Measurements from ENCODE around the gene CRIP2. TPM values are rescaled to one million over a fixed set of nuclear protein-coding genes. Genes with fewer than 3 reads are reported as not detected.

The CRIP2 gene
- total and polyA plus RNA-seq, 2 experiments from 2014 or later, result 3.4 to 9.6 TPM

DNA sequence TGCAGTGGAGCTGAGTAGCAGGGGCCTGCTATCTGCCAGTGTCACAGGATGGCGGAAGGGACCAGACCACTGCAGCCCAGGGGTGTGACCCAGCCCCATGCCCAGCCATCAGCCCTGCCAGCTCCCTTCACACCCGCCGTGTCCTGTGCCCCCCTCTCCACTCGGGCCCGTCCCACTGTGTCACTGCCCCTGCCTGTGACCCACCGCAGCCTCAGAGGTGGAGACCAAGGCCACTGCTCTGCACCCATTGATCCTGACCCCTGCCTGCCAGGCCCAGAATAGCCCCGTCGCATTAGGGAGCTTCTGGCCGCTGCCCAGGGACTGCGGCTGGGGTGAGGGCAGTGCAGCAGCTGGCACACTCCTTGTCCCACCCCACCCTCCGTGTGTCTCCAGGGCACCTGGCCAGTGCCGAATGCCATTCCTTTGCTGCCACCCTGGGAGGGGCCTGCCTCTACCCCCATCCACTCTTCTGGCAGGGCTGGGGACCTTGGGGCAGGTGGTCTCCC, 2.1 kb upstream of the CRIP2 start:
- no peaks in the 10 kb centered on the region for H3K36me3 ChIP-seq (ENCODE audit: insufficient read depth)
- H4K20me1 ChIP-seq (replicated peaks; ENCODE audit: insufficient read depth), result no peaks in the 10 kb centered on the region; the same call in 1 of the 2 replicates
- H3K4me1 Mint-ChIP-seq, result peaks cover 8% of the 10 kb centered on the region
- no peaks in the 10 kb centered on the region for H3K79me2 ChIP-seq (replicated peaks; ENCODE audit: insufficient read depth)
- no peak overlapping the region for H3K4me3 Mint-ChIP-seq
- ATAC-seq, result no peak
- H3K27me3 ChIP-seq (ENCODE audit: insufficient read depth), result peaks cover 29% of the 10 kb centered on the region
- H3K27me3 Mint-ChIP-seq (ENCODE audit: insufficient read depth, low read depth, poor library complexity), result peaks cover 33% of the 10 kb centered on the region
- no peaks in the 10 kb centered on the region for H3K36me3 Mint-ChIP-seq (ENCODE audit: low read depth)
- DNase-seq (ENCODE audit: low spot score), result no peak
- H3K4me1 ChIP-seq (ENCODE audit: insufficient read depth), result peaks cover 18% of the 10 kb centered on the region; the same call in 1 of the 2 replicates
- no peak overlapping the region for H2AFZ ChIP-seq
- TF ChIP-seq, protein P1, sequence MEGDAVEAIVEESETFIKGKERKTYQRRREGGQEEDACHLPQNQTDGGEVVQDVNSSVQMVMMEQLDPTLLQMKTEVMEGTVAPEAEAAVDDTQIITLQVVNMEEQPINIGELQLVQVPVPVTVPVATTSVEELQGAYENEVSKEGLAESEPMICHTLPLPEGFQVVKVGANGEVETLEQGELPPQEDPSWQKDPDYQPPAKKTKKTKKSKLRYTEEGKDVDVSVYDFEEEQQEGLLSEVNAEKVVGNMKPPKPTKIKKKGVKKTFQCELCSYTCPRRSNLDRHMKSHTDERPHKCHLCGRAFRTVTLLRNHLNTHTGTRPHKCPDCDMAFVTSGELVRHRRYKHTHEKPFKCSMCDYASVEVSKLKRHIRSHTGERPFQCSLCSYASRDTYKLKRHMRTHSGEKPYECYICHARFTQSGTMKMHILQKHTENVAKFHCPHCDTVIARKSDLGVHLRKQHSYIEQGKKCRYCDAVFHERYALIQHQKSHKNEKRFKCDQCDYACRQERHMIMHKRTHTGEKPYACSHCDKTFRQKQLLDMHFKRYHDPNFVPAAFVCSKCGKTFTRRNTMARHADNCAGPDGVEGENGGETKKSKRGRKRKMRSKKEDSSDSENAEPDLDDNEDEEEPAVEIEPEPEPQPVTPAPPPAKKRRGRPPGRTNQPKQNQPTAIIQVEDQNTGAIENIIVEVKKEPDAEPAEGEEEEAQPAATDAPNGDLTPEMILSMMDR (conservative IDR thresholded peaks at IDR 0.05; ENCODE audit: low read depth in 2 of 2), result 0 out of 4 replicates have a peak, but pooled peaks of 1 of the 2 experiments have one; percentile 8
- TF ChIP-seq, protein P2, sequence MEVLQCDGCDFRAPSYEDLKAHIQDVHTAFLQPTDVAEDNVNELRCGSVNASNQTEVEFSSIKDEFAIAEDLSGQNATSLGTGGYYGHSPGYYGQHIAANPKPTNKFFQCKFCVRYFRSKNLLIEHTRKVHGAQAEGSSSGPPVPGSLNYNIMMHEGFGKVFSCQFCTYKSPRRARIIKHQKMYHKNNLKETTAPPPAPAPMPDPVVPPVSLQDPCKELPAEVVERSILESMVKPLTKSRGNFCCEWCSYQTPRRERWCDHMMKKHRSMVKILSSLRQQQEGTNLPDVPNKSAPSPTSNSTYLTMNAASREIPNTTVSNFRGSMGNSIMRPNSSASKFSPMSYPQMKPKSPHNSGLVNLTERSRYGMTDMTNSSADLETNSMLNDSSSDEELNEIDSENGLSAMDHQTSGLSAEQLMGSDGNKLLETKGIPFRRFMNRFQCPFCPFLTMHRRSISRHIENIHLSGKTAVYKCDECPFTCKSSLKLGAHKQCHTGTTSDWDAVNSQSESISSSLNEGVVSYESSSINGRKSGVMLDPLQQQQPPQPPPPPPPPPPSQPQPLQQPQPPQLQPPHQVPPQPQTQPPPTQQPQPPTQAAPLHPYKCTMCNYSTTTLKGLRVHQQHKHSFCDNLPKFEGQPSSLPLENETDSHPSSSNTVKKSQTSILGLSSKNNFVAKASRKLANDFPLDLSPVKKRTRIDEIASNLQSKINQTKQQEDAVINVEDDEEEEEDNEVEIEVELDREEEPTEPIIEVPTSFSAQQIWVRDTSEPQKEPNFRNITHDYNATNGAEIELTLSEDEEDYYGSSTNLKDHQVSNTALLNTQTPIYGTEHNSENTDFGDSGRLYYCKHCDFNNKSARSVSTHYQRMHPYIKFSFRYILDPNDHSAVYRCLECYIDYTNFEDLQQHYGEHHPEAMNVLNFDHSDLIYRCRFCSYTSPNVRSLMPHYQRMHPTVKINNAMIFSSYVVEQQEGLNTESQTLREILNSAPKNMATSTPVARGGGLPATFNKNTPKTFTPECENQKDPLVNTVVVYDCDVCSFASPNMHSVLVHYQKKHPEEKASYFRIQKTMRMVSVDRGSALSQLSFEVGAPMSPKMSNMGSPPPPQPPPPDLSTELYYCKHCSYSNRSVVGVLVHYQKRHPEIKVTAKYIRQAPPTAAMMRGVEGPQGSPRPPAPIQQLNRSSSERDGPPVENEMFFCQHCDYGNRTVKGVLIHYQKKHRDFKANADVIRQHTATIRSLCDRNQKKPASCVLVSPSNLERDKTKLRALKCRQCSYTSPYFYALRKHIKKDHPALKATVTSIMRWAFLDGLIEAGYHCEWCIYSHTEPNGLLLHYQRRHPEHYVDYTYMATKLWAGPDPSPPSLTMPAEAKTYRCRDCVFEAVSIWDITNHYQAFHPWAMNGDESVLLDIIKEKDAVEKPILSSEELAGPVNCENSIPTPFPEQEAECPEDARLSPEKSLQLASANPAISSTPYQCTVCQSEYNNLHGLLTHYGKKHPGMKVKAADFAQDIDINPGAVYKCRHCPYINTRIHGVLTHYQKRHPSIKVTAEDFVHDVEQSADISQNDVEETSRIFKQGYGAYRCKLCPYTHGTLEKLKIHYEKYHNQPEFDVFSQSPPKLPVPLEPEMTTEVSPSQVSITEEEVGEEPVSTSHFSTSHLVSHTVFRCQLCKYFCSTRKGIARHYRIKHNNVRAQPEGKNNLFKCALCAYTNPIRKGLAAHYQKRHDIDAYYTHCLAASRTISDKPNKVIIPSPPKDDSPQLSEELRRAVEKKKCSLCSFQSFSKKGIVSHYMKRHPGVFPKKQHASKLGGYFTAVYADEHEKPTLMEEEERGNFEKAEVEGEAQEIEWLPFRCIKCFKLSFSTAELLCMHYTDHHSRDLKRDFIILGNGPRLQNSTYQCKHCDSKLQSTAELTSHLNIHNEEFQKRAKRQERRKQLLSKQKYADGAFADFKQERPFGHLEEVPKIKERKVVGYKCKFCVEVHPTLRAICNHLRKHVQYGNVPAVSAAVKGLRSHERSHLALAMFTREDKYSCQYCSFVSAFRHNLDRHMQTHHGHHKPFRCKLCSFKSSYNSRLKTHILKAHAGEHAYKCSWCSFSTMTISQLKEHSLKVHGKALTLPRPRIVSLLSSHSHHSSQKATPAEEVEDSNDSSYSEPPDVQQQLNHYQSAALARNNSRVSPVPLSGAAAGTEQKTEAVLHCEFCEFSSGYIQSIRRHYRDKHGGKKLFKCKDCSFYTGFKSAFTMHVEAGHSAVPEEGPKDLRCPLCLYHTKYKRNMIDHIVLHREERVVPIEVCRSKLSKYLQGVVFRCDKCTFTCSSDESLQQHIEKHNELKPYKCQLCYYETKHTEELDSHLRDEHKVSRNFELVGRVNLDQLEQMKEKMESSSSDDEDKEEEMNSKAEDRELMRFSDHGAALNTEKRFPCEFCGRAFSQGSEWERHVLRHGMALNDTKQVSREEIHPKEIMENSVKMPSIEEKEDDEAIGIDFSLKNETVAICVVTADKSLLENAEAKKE (CRISPR knock-in tag; IDR thresholded peaks at IDR 0.05), result no peak
- H3K4me3 ChIP-seq, result no peak overlapping the region
- no peak overlapping the region for H3K27ac ChIP-seq (ENCODE audit: low read depth)
- H3K4me2 ChIP-seq, result no peak overlapping the region
- no peak overlapping the region for H3K27ac Mint-ChIP-seq
- H3K9me3 Mint-ChIP-seq, result no peaks in the 10 kb centered on the region
- no peaks in the 10 kb centered on the region for H3K9me2 ChIP-seq (ENCODE audit: insufficient read depth)
- peaks cover 9% of the 10 kb centered on the region; the same call in 1 of the 2 replicates for H3F3A ChIP-seq (replicated peaks; ENCODE audit: low read depth)

All from GM23338 (cell line).